Duodenal mucosa (tissue), 2 donors: ENCODE data around the gene BARX1.

Experiments used
- H3K27ac ChIP-seq: one replicate; pipeline ENCODE4 v1.7.0; 2013; ENCODE audit warnings: low read depth, low read length
- H3K27me3 ChIP-seq, 2 donors: one replicate each; pipeline ENCODE4 v1.7.0; 2013; ENCODE audit warnings: low read length in 2 of 2, control low read depth in 1 of 2; ENCODE audit not compliant: insufficient read depth in 2 of 2, control insufficient read depth in 1 of 2
- H3K36me3 ChIP-seq, 2 donors: one replicate each; pipeline ENCODE4 v1.7.0; 2013; ENCODE audit warnings: low read length in 2 of 2, control low read depth in 1 of 2; ENCODE audit not compliant: insufficient read depth in 2 of 2, control insufficient read depth in 1 of 2
- H3K4me1 ChIP-seq, 2 donors: one replicate each; pipeline ENCODE4 v1.7.0; 2013; ENCODE audit warnings: low read length in 2 of 2, control low read depth in 1 of 2; ENCODE audit not compliant: insufficient read depth in 2 of 2, control insufficient read depth in 1 of 2
- H3K4me3 ChIP-seq, 2 donors: one replicate each; pipeline ENCODE4 v1.7.0; 2013; ENCODE audit warnings: low read length in 2 of 2, low read depth in 1 of 2
- H3K9ac ChIP-seq, 2 donors: one replicate each; pipeline ENCODE4 v1.7.0; 2013; ENCODE audit warnings: low read length in 2 of 2, low read depth in 1 of 2
- H3K9me3 ChIP-seq, 2 donors: one replicate each; pipeline ENCODE4 v1.7.0; 2013; ENCODE audit warnings: low read length in 2 of 2, control low read depth in 1 of 2; ENCODE audit not compliant: control insufficient read depth in 1 of 2

Gene BARX1

GRCh38 chr9:93922535-93922934 is 32.6 kb downstream of the BARX1 start:
- H3K9ac ChIP-seq = no peak overlapping the region

GRCh38 chr9:93920131-93920800 is 34.9 kb downstream of the BARX1 start:
- Histone ChIP-seq H3K4me1 (no peaks in the 10 kb centered on the region), H3K9ac (no peak overlapping the region), H3K9me3 (no peaks in the 10 kb centered on the region)

More at GRCh38 chr9:93922535-93922934, 32.6 kb downstream of the BARX1 start:
- Histone ChIP-seq H3K4me3 (no peak overlapping the region), H3K27me3 (no peaks in the 10 kb centered on the region), H3K27ac (no peak overlapping the region), H3K36me3 (no peaks in the 10 kb centered on the region), H3K4me1 (no peaks in the 10 kb centered on the region), H3K9me3 (no peaks in the 10 kb centered on the region)

GRCh38 chr9:93918061-93918460 is 37.1 kb downstream of the BARX1 start:
- Histone ChIP-seq H3K27ac (no peak overlapping the region), H3K4me1 (no peaks in the 10 kb centered on the region), H3K27me3 (no peaks in the 10 kb centered on the region), H3K9ac (no peak overlapping the region), H3K4me3 (no peak overlapping the region), H3K9me3 (no peaks in the 10 kb centered on the region), H3K36me3 (no peaks in the 10 kb centered on the region)

More at GRCh38 chr9:93920131-93920800, 34.9 kb downstream of the BARX1 start:
- Histone ChIP-seq H3K4me3 (no peak overlapping the region), H3K36me3 (no peaks in the 10 kb centered on the region), H3K27ac (no peak overlapping the region), H3K27me3 (no peaks in the 10 kb centered on the region)

GRCh38 chr9:93917121-93917853 is 37.9 kb downstream of the BARX1 start:
- Histone ChIP-seq H3K4me3 (no peak overlapping the region), H3K27me3 (no peaks in the 10 kb centered on the region), H3K36me3 (no peaks in the 10 kb centered on the region), H3K4me1 (no peaks in the 10 kb centered on the region), H3K9ac (no peak overlapping the region), H3K27ac (no peak overlapping the region), H3K9me3 (no peaks in the 10 kb centered on the region)

GRCh38 chr9:93916358-93916757 is 38.8 kb downstream of the BARX1 start:
- H3K36me3 ChIP-seq = no peaks in the 10 kb centered on the region
- no peaks in the 10 kb centered on the region for H3K4me1 ChIP-seq
- H3K27ac ChIP-seq = no peak overlapping the region
- no peak overlapping the region for H3K4me3 ChIP-seq
- no peak overlapping the region for H3K9ac ChIP-seq
- no peaks in the 10 kb centered on the region for H3K9me3 ChIP-seq
- no peaks in the 10 kb centered on the region for H3K27me3 ChIP-seq

- Histone ChIP-seq H3K36me3 (no peaks in the 10 kb centered on the region), H3K4me1 (no peaks in the 10 kb centered on the region), H3K27me3 (peaks cover 0 to 12% of the 10 kb centered on the region in 2 donors), H3K4me3 (no peak overlapping the region), H3K9ac (no peak overlapping the region), H3K9me3 (no peaks in the 10 kb centered on the region), H3K27ac (no peak overlapping the region)
These were observed 43.2 kb downstream of the BARX1 start for GRCh38 chr9:93911801-93912554.

- no peak overlapping the region for H3K9ac ChIP-seq
- no peaks in the 10 kb centered on the region for H3K9me3 ChIP-seq
- no peaks in the 10 kb centered on the region for H3K4me1 ChIP-seq
- no peak overlapping the region for H3K27ac ChIP-seq
- no peaks in the 10 kb centered on the region for H3K36me3 ChIP-seq
- H3K27me3 ChIP-seq = peaks cover 0 to 12% of the 10 kb centered on the region in 2 donors
- no peak overlapping the region for H3K4me3 ChIP-seq
These were observed 43.9 kb downstream of the BARX1 start for GRCh38 chr9:93911136-93911745.

GRCh38 chr9:93910598-93910997 is 44.6 kb downstream of the BARX1 start:
- no peaks in the 10 kb centered on the region for H3K36me3 ChIP-seq
- no peaks in the 10 kb centered on the region for H3K9me3 ChIP-seq
- H3K4me3 ChIP-seq = no peak overlapping the region
- H3K27me3 ChIP-seq = peaks cover 0 to 12% of the 10 kb centered on the region in 2 donors
- no peak overlapping the region for H3K27ac ChIP-seq
- no peak overlapping the region for H3K9ac ChIP-seq
- no peaks in the 10 kb centered on the region for H3K4me1 ChIP-seq

- no peaks in the 10 kb centered on the region for H3K9me3 ChIP-seq
- H3K9ac ChIP-seq = no peak overlapping the region
- H3K36me3 ChIP-seq = no peaks in the 10 kb centered on the region
- H3K27ac ChIP-seq = no peak overlapping the region
- peaks cover 0 to 12% of the 10 kb centered on the region in 2 donors for H3K27me3 ChIP-seq
- H3K4me1 ChIP-seq = no peaks in the 10 kb centered on the region
- H3K4me3 ChIP-seq = no peak overlapping the region
These were observed 45.0 kb downstream of the BARX1 start for GRCh38 chr9:93910196-93910595.

GRCh38 chr9:93909242-93909616 is 45.9 kb downstream of the BARX1 start:
- Histone ChIP-seq H3K4me3 (no peak overlapping the region), H3K27ac (no peak overlapping the region), H3K9me3 (no peaks in the 10 kb centered on the region), H3K27me3 (peaks cover 5 to 15% of the 10 kb centered on the region in 2 donors), H3K9ac (no peak overlapping the region), H3K4me1 (no peaks in the 10 kb centered on the region), H3K36me3 (no peaks in the 10 kb centered on the region)
